AG04450 (cell line): ENCODE data around the gene IL4. TPM values are rescaled to one million over a fixed set of nuclear protein-coding genes. Genes with fewer than 3 reads are reported as not detected.

Experiments
- CTCF ChIA-PET: fragments of 300-600, 350-600 bp; formaldehyde crosslinking; extraction: SDS; loops from one replicate; lab custom pipeline; 2022; ENCODE audit warnings: antibody characterized with exemption, inconsistent platforms; lab: Charles Lee
- POLR2A ChIA-PET: fragments of 350-600 bp; formaldehyde crosslinking; extraction: SDS; loops from one replicate; lab custom pipeline; 2021; ENCODE audit warnings: antibody characterized with exemption, inconsistent platforms; lab: Yijun Ruan, JAX
- DNase-seq: peaks from one replicate; pipeline ENCODE4 v3.0.0-alpha.2; 2011; ENCODE audit warnings: low read depth, low spot score
- H3K27ac ChIP-seq: one replicate; pipeline ENCODE4 v1.5.1; 2012; ENCODE audit warnings: low read depth, low read length, control low read depth
- H3K27me3 ChIP-seq: one replicate; pipeline ENCODE4 v1.6.0; 2012; ENCODE audit warnings: low read length; ENCODE audit not compliant: control insufficient read depth, insufficient read depth
- H3K4me3 ChIP-seq: 2 replicates; pipeline ENCODE4 v1.5.1; 2011; ENCODE audit warnings: mild to moderate bottlenecking, low read depth, low read length, control low read depth
- H3K9me3 ChIP-seq: 2 replicates; pipeline ENCODE4 v1.5.1; 2012; ENCODE audit warnings: low read length; ENCODE audit not compliant: control insufficient read depth, insufficient read depth
- CTCF ChIP-seq: IDR thresholded peaks from 2 replicates; pipeline ENCODE4 v1.5.1; 2011; ENCODE audit warnings: low read depth, low read length, control low read depth, inconsistent platforms
- polyA plus RNA-seq: library from polyadenylated mRNA; depleted of rRNA; stranded (reverse); fragments of >200 nt; gene quantifications from 2 replicates; pipeline ENCODE4 v1.2.3, GENCODE V29; 2011

IL4 gene
- polyA plus RNA-seq, 1 experiment = not detected

GRCh38 chr5:132651838-132652469, 21.8 kb upstream of the IL4 start:
- no peak for TF ChIP-seq CTCF
- Histone ChIP-seq H3K27ac (no peak overlapping the region), H3K9me3 (no peaks in the 10 kb centered on the region; the same call in 1 of the 2 replicates), H3K27me3 (peaks cover 2% of the 10 kb centered on the region), H3K4me3 (no peak overlapping the region)
- ChIA-PET POLR2A (no interaction called here), CTCF (no interaction called here)
- no peak for DNase-seq

GRCh38 chr5:132653716-132654115, 20.1 kb upstream of the IL4 start:
- ChIA-PET CTCF (no interaction called here), POLR2A (no interaction called here)
- H3K4me3 ChIP-seq = no peak overlapping the region
- no peak for DNase-seq
- no peaks in the 10 kb centered on the region; the same call in 1 of the 2 replicates for H3K9me3 ChIP-seq
- peaks cover 3% of the 10 kb centered on the region for H3K27me3 ChIP-seq
- no peak overlapping the region for H3K27ac ChIP-seq
- no peak for TF ChIP-seq CTCF

GRCh38 chr5:132655821-132656773, 17.7 kb upstream of the IL4 start:
- Histone ChIP-seq H3K27ac (no peak overlapping the region), H3K9me3 (no peaks in the 10 kb centered on the region; the same call in 1 of the 2 replicates), H3K4me3 (peak overlapping the region; percentile 47), H3K27me3 (peaks cover 3% of the 10 kb centered on the region)
- CTCF ChIA-PET = no interaction called here
- POLR2A ChIA-PET = no interaction called here
- no peak for TF ChIP-seq CTCF
- no peak for DNase-seq

- peaks cover 3% of the 10 kb centered on the region for H3K27me3 ChIP-seq
- ChIA-PET POLR2A (no interaction called here), CTCF (no interaction called here)
- H3K4me3 ChIP-seq = no peak overlapping the region; the same call in 1 of the 2 replicates
- TF ChIP-seq CTCF = no peak
- no peaks in the 10 kb centered on the region; the same call in 1 of the 2 replicates for H3K9me3 ChIP-seq
- H3K27ac ChIP-seq = no peak overlapping the region
- DNase-seq = no peak
These were observed 16.9 kb upstream of the IL4 start for GRCh38 chr5:132656774-132657355.
